ENCODE results near the gene SLC2A8. TPM values are rescaled to one million over a fixed set of nuclear protein-coding genes. Genes with fewer than 3 reads are reported as not detected.
A peak's percentile ranks its signal among the peaks of the same experiment; 100 is the strongest.

SLC2A8 gene
- total RNA-seq, 2 donors from 2014 or later: 3.0 to 4.3 TPM

DNA sequence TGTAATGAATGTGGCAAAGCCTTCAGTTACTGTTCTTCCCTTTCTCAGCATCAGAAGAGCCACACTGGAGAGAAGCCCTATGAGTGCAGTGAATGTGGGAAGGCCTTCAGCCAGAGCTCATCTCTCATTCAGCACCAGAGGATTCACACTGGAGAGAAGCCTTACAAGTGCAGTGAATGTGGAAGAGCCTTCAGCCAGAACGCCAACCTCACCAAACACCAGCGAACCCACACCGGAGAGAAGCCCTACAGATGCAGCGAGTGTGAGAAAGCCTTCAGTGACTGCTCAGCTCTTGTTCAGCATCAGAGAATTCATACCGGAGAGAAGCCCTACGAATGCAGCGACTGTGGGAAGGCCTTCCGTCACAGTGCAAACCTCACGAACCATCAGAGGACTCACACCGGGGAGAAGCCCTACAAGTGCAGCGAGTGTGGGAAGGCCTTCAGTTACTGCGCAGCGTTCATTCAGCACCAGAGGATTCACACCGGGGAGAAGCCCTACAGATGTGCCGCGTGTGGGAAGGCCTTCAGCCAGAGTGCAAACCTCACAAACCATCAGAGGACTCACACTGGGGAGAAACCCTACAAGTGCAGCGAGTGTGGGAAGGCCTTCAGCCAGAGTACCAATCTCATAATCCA lies 47.4 kb downstream of the SLC2A8 start:
- peak overlapping the region; percentile 29 for H3K27ac Mint-ChIP-seq
- peaks cover 8% of the 10 kb centered on the region for H3K4me1 Mint-ChIP-seq
- DNase-seq: no peak

GRCh38 chr9:127444921-127445850 lies 48.2 kb downstream of the SLC2A8 start:
- H3K9me3 ChIP-seq (ENCODE audit: control insufficient read depth, low read length, poor library complexity, severe bottlenecking): no peaks in the 10 kb centered on the region
- no peak for DNase-seq
- ATAC-seq: no peak
- Mint-ChIP-seq H3K4me1 (peaks cover 12% of the 10 kb centered on the region), H3K27me3 (no peaks in the 10 kb centered on the region), H3K27ac (peak overlapping the region; percentile 32), H3K4me3 (no peak overlapping the region), H3K36me3 (ENCODE audit: low read depth) (peaks cover 17% of the 10 kb centered on the region)

More for the DNA sequence above, 47.4 kb downstream of the SLC2A8 start:
- Mint-ChIP-seq H3K4me3 (no peak overlapping the region), H3K27me3 (no peaks in the 10 kb centered on the region), H3K36me3 (ENCODE audit: low read depth) (peaks cover 19% of the 10 kb centered on the region)
- no peak for ATAC-seq
- H3K9me3 ChIP-seq (ENCODE audit: control insufficient read depth, low read length, poor library complexity, severe bottlenecking): no peaks in the 10 kb centered on the region

- ATAC-seq (no peak), DNase-seq (no peak)
- peaks cover 17% of the 10 kb centered on the region for H3K4me1 Mint-ChIP-seq
- H3K9me3 ChIP-seq (ENCODE audit: control insufficient read depth, low read length, poor library complexity, severe bottlenecking): peaks cover 2% of the 10 kb centered on the region
- H3K36me3 Mint-ChIP-seq (ENCODE audit: low read depth): peaks cover 12% of the 10 kb centered on the region
- H3K4me3 Mint-ChIP-seq: no peak overlapping the region
- no peaks in the 10 kb centered on the region for H3K27me3 Mint-ChIP-seq
- H3K27ac Mint-ChIP-seq: peak overlapping the region; percentile 32
Observed at GRCh38 chr9:127445851-127446712, 49.1 kb downstream of the SLC2A8 start.

DNA sequence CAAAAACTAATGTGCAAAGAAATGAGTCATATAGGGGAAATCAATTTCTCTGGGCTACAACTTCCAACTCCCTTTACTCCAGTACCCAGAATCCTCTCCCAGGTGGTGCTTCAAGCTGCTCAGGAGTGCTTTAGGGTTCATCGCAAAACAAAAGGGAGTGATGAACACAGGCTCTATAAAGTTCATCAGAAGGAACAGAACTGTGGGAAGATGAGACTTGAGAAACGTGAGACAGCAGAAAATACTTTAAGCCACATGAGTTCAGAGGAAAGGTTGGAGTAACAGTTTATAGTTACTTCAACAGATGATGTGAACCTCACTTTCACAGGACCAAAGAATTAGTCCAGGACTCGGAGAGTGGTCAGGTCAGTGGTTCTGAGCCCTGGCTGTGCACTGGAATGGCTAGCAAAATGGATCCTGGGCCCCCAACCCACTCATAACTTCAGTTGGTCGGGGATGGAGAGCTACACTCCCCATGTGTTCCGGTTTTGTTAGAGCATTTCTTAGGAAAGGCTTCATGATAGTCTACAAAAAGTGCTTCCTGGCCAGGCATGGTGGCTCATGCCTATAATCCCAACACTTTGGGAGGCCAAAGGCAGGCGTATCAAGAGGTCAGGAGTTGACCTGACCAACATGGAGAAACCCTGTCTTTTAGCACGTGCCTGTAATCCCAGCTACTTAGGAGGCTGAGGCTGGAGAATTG lies 49.9 kb downstream of the SLC2A8 start:
- Mint-ChIP-seq H3K27ac (no peak overlapping the region), H3K4me1 (peaks cover 19% of the 10 kb centered on the region)

DNA sequence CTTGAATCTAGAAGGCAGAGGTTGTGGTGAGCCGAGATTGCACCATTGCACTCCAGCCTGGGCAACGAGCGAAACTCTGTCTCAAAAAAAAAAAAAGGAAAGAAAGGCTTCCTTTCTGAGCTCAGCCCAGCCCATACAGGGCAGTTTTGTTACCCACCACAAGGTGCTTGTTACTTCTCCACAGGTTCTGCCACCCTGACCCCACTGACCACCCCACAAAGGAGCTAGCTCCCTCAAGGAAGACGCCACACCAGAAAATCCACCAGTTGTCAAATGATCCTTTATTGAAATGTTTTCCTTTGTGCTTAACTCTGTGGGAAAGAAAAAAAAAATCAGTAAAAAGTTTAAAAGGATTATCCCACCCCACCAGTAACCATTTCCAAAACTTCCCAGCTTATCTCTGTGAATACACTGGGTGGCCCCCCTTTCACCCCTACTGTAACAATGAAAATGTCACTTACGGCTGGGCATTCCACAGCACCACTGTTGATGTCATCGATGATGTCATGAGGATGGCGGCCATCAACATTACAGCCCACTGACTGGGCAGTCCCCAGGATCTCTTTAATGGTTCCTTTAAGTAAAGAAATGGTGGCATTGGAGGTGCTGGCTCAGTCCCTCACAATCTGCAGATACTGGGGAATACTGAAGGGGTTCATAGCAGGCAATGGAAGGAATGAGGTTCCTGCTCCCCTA lies 50.6 kb downstream of the SLC2A8 start:
- peaks cover 19% of the 10 kb centered on the region for H3K4me1 Mint-ChIP-seq
- ATAC-seq: no peak
- peaks cover 2% of the 10 kb centered on the region for H3K9me3 ChIP-seq (ENCODE audit: control insufficient read depth, low read length, poor library complexity, severe bottlenecking)
- peak overlapping the region; percentile 95 for H3K27ac Mint-ChIP-seq
- DNase-seq: no peak
- no peaks in the 10 kb centered on the region for H3K27me3 Mint-ChIP-seq
- peaks cover 12% of the 10 kb centered on the region for H3K36me3 Mint-ChIP-seq (ENCODE audit: low read depth)
- H3K4me3 Mint-ChIP-seq: no peak overlapping the region

More for the DNA sequence above, 49.9 kb downstream of the SLC2A8 start:
- ATAC-seq (no peak), DNase-seq (no peak)
- peaks cover 2% of the 10 kb centered on the region for H3K9me3 ChIP-seq (ENCODE audit: control insufficient read depth, low read length, poor library complexity, severe bottlenecking)
- Mint-ChIP-seq H3K36me3 (ENCODE audit: low read depth) (peaks cover 12% of the 10 kb centered on the region), H3K4me3 (no peak overlapping the region), H3K27me3 (no peaks in the 10 kb centered on the region)

DNA sequence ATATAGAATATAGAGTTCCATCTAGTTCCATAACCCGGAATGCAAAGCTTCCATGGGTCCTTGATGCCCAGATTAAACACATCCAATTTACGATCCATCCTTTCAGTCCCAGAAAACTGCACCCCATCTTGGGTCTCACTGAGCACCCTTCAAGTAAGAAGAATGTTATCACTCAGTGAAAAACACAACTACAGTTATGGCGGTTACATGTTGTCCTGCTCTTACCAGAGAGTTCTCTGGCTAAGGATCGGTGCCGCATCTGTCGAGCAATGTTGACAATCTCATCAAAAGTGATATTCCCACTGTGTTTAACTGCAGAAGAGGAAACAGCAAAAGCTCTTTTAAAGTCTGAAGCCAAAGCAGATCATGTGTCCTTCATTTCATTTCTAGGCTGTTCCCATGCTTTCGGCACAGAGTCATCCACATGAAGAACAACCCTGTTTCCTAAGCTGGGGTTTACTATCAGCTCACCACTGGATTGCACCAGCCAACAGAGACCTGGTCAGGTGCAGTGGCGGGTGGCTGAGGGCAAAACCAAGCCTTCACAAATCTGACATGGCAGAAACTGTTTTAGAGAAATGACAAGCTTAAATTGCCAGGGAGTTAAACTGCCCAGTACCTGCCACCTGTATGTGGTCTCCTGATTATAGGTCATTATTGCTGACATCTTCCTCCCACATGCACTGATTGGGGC lies 51.3 kb downstream of the SLC2A8 start:
- Mint-ChIP-seq H3K36me3 (ENCODE audit: low read depth) (peaks cover 12% of the 10 kb centered on the region), H3K4me1 (peaks cover 19% of the 10 kb centered on the region), H3K27ac (peak overlapping the region; percentile 95), H3K4me3 (no peak overlapping the region), H3K27me3 (no peaks in the 10 kb centered on the region)
- DNase-seq (no peak), ATAC-seq (no peak)
- H3K9me3 ChIP-seq (ENCODE audit: control insufficient read depth, low read length, poor library complexity, severe bottlenecking): peaks cover 2% of the 10 kb centered on the region

DNA sequence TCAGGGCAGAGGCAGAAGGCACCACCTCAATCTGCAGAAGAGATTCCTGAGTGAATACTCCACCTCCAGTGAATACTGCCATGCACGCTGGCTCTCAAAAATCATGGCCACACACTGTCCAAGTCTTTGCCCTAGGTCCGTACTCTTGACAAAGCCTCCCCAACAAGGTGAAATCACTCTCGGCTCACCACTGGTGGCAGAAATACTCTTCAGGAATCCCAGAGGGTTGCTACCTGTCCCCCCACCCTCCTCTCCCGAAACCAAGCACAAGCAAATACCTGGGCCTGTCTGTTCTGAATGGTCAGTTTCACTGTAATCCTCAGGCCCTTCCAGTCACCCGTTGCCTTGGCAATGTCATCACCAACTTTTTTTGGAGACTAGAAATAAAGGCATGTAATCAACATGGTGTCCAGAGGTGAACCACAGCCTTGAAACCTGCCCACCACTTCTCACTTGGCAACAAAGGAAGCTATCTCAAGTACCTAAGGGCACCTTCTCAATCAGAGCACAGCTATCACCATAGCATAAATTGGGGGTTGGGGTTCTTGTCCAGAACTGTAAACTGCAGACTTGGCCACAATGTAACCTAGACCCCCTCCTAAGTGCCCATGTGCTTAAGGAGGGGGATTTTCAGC lies 52.5 kb downstream of the SLC2A8 start:
- no peaks in the 10 kb centered on the region for H3K27me3 Mint-ChIP-seq
- DNase-seq: no peak

GRCh38 chr9:127450243-127450760 lies 53.3 kb downstream of the SLC2A8 start:
- peak overlapping the region; percentile 94 for H3K4me3 Mint-ChIP-seq
- H3K4me1 Mint-ChIP-seq: peaks cover 19% of the 10 kb centered on the region
- H3K36me3 Mint-ChIP-seq (ENCODE audit: low read depth): peaks cover 9% of the 10 kb centered on the region
- DNase-seq (no peak), ATAC-seq (peak; percentile 13)
- peak overlapping the region; percentile 95 for H3K27ac Mint-ChIP-seq
- peaks cover 2% of the 10 kb centered on the region for H3K9me3 ChIP-seq (ENCODE audit: control insufficient read depth, low read length, poor library complexity, severe bottlenecking)
- no peaks in the 10 kb centered on the region for H3K27me3 Mint-ChIP-seq

More for the DNA sequence above, 52.5 kb downstream of the SLC2A8 start:
- Mint-ChIP-seq H3K27ac (peak overlapping the region; percentile 95), H3K4me1 (peaks cover 19% of the 10 kb centered on the region), H3K4me3 (peak overlapping the region; percentile 94), H3K36me3 (ENCODE audit: low read depth) (peaks cover 12% of the 10 kb centered on the region)
- ATAC-seq: no peak
- peaks cover 2% of the 10 kb centered on the region for H3K9me3 ChIP-seq (ENCODE audit: control insufficient read depth, low read length, poor library complexity, severe bottlenecking)

DNA sequence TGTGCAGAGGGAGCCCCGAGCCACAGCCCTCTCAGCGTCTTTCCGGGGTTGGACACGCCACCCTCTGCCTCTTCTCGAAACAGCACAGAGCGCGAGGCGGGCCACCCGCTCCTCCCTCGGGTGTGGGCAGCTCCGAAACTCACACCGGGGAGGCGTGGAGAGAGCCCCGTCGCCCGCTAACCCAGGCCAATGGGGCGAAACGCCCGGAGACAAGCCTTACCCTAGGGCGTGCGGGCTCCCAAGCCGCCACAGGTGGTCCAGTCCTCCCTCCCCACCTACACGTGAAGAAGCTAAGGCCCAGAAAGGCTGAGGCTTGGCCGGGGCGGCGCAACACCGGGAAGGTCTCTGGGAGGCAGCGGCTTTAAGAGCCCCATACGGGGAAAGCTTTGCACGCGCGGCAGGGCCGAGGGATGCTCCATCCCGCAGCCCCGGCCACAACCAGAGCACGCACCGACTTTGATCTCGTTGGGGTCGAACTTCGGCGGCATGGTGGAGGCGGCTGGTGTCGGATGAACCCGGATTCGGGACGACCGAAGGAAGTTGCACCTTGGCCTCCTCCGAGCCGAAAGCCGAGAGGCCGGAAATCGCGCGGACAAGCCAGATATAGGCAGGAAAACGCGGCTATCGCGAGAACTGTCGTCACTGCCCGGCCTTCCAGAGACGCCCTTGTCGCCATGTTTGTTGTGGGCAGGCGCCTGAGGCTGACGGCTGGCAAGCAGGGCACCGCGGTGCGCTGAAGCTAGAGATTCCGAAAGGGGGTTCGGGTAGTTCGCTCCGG lies 54.0 kb downstream of the SLC2A8 start, which contains the start of the genes LRSAM1 and RPL12:
LRSAM1 (plus strand) TSS at position 681 of the 778 bp plus-strand sequence. CDS start 3,018 bp downstream, outside the sequence.
RPL12 (minus strand) TSS at position 577 of the 778 bp plus-strand sequence; CDS start at position 488, 89 bp downstream.
- peaks cover 2% of the 10 kb centered on the region for H3K9me3 ChIP-seq (ENCODE audit: control insufficient read depth, low read length, poor library complexity, severe bottlenecking)
- Mint-ChIP-seq H3K36me3 (ENCODE audit: low read depth) (peaks cover 9% of the 10 kb centered on the region), H3K4me1 (peaks cover 25% of the 10 kb centered on the region), H3K4me3 (peak within 1 kb of the TSS; percentile 94), H3K27me3 (no peaks in the 10 kb centered on the region), H3K27ac (peak within 1 kb of the TSS; percentile 95)
- ATAC-seq (peak; percentile 84), DNase-seq (peak; percentile 93 to 100 (median 95))

DNA sequence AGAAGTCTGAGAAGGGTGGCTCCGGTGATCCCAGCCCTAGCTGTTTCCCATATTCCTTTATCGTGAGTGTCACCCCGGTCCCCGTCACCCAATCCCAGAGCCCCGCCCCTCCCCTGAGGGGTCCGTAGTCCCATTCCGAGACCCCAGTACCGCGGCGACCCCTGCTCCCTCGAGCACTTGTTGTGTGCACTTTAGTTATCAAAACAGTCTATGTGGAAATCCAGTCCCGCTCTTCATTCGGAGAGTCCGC lies 54.6 kb downstream of the SLC2A8 start:
- Mint-ChIP-seq H3K4me1 (peaks cover 25% of the 10 kb centered on the region), H3K27ac (peak overlapping the region; percentile 95), H3K4me3 (peak overlapping the region; percentile 94), H3K27me3 (no peaks in the 10 kb centered on the region), H3K36me3 (ENCODE audit: low read depth) (peaks cover 9% of the 10 kb centered on the region)
- ATAC-seq (no peak), DNase-seq (no peak)
- H3K9me3 ChIP-seq (ENCODE audit: control insufficient read depth, low read length, poor library complexity, severe bottlenecking): peaks cover 2% of the 10 kb centered on the region

All from T-helper 17 cell (primary cell).